ENCODE results near the gene DPEP1. TPM values are rescaled to one million over a fixed set of nuclear protein-coding genes. Genes with fewer than 3 reads are reported as not detected.

Gene DPEP1
- total RNA-seq, 6 donors from 2014 or later: 1.2 to 2.7 (median 1.5) TPM; not detected in 3

DNA sequence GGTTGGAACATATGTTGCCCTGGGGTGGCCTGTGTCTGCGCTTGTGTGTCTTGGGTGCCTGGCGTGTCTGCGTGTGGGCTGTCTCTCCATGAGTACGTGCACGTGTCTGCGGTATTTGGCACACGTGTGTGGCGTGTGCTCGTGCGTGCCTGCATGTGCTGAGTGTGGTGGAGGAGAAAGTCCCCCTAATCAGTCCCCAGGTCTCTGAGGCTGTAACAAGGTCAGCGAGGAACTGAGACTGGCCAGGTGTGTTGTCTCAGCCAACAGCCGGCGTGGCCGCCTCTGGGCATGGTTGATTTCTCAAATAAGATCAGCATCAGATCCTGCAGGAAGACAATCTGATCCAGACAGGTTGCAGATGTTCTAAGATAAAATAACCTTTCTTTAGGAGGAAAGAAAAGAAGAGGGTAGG lies 41.4 kb upstream of the DPEP1 start:
- 50 to 60% methylated on average over 10 to 14 of the region's 14 CpGs for WGBS, 2 donors
- H3K36me3 ChIP-seq: no peaks in the 10 kb centered on the region
- DNase-seq (no peak), ATAC-seq (ENCODE audit: low FRiP score in 2 of 2) (no peak)
- no peak overlapping the region for H3K27ac ChIP-seq
- peaks cover 0 to 32% (median 23%) of the 10 kb centered on the region in 4 donors for H3K27me3 ChIP-seq
- TF ChIP-seq CTCF (IDR thresholded peaks at IDR 0.05): no peak
- TF ChIP-seq POLR2AphosphoS5 (IDR thresholded peaks at IDR 0.05): no peak
- TF ChIP-seq EP300 (IDR thresholded peaks at IDR 0.05): no peak
- no peak for TF ChIP-seq POLR2A (IDR thresholded peaks at IDR 0.05)
- no peak overlapping the region for H3K4me3 ChIP-seq
- H3K4me1 ChIP-seq: peaks cover 21 to 32% (median 24%) of the 10 kb centered on the region in 4 donors
- H3K9me3 ChIP-seq: no peaks in the 10 kb centered on the region

DNA sequence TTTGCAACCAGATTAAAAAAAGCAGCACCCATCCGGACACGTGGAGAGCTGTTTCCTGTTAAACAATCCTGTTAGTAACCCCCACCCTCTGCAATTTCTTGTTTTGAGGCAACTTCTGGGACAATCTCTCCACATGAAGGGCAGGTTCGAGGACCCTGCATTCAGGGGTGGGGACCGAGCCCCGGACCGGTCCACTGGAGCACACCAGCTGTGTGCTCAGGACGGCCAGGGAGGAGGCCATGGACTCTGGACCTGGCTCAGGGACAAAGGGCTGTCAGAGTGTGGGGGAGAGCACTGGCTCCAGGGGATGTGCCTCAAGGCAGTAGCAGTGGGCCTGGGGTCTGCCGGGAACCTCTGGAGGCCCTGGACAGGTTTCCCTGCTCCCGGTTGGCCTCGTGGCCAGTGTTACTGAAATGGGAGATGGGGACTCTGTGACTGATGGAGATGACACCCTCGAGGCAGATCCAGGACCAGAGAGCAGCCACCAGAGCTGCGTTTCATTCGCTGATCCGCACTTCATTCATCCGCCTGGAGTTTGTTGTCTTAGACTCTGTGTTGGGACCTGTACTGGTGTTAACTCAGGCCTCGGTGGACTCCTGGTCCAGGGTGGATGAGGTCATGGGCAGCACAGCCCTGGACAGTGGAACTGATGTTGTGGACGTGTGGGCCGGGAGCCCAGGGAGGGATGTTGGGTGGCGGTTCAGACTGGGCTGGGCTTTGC lies 40.8 kb upstream of the DPEP1 start:
- DNase-seq: no peak
- H3K9me3 ChIP-seq: no peaks in the 10 kb centered on the region
- no peak for TF ChIP-seq POLR2A (IDR thresholded peaks at IDR 0.05)
- TF ChIP-seq CTCF (IDR thresholded peaks at IDR 0.05): no peak
- no peak for TF ChIP-seq EP300 (IDR thresholded peaks at IDR 0.05)
- TF ChIP-seq POLR2AphosphoS5 (IDR thresholded peaks at IDR 0.05): no peak
- peaks cover 0 to 32% (median 23%) of the 10 kb centered on the region in 4 donors for H3K27me3 ChIP-seq
- WGBS, 2 donors: 74% methylated on average over 13 to 19 of the region's 19 CpGs
- H3K4me1 ChIP-seq: peaks cover 21 to 32% (median 24%) of the 10 kb centered on the region in 4 donors
- no peaks in the 10 kb centered on the region for H3K36me3 ChIP-seq
- H3K4me3 ChIP-seq: no peak overlapping the region
- ATAC-seq (ENCODE audit: low FRiP score in 2 of 2): no peak
- H3K27ac ChIP-seq: no peak overlapping the region

GRCh38 chr16:89573826-89574680 lies 39.4 kb upstream of the DPEP1 start:
- Histone ChIP-seq H3K4me1 (peaks cover 21 to 32% (median 24%) of the 10 kb centered on the region in 4 donors), H3K27ac (no peak overlapping the region), H3K9me3 (no peaks in the 10 kb centered on the region), H3K36me3 (no peaks in the 10 kb centered on the region), H3K4me3 (peak overlapping the region in 2 of 4 donors; percentile 36 to 39), H3K27me3 (peaks cover 0 to 32% (median 23%) of the 10 kb centered on the region in 4 donors)
- no peak for TF ChIP-seq CTCF (IDR thresholded peaks at IDR 0.05)
- no peak for TF ChIP-seq POLR2AphosphoS5 (IDR thresholded peaks at IDR 0.05)
- TF ChIP-seq POLR2A (IDR thresholded peaks at IDR 0.05): no peak
- no peak for TF ChIP-seq EP300 (IDR thresholded peaks at IDR 0.05)
- 89% methylated on average over 11 to 23 of the region's 31 CpGs for WGBS, 2 donors
- no peak for ATAC-seq (ENCODE audit: low FRiP score in 2 of 2)
- DNase-seq: peak in 1 of 2 donors; percentile 50

- H3K4me3 ChIP-seq: peak overlapping the region in 3 of 4 donors; percentile 15 to 39 (median 36)
- H3K36me3 ChIP-seq: no peaks in the 10 kb centered on the region
- H3K27me3 ChIP-seq: peaks cover 0 to 32% (median 23%) of the 10 kb centered on the region in 4 donors
- 1% methylated on average over 40 of the region's 55 CpGs; no CpG with 5 or more reads in 1 of the 2 donors for WGBS, 2 donors
- peak in 1 of 2 donors; percentile 88 for ATAC-seq (ENCODE audit: low FRiP score in 2 of 2)
- peak; percentile 50 to 94 for DNase-seq
- TF ChIP-seq POLR2A (IDR thresholded peaks at IDR 0.05) (no peak), CTCF (IDR thresholded peaks at IDR 0.05) (peak; percentile 62 to 92 (median 87)), EP300 (IDR thresholded peaks at IDR 0.05) (no peak), POLR2AphosphoS5 (IDR thresholded peaks at IDR 0.05) (no peak)
- peaks cover 21 to 32% (median 24%) of the 10 kb centered on the region in 4 donors for H3K4me1 ChIP-seq
- no peaks in the 10 kb centered on the region for H3K9me3 ChIP-seq
- no peak overlapping the region for H3K27ac ChIP-seq
Measured at GRCh38 chr16:89574681-89575246, 38.7 kb upstream of the DPEP1 start.

All from upper lobe of left lung (tissue), 6 donors.